HG02642 (cell line): ENCODE data around the gene PABPC1L2A.
"Not testable (repeated sequence)": the region's sequence is repeated elsewhere in the genome, so short reads cannot be mapped to it uniquely, and the experiment has no call there.

Experiments used
- ATAC-seq: cut with Tn5 transposase; IDR thresholded peaks from one replicate; pipeline ENCODE4 v1.9.1; 2021; ENCODE audit warnings: mild to moderate bottlenecking; ENCODE audit not compliant: unreplicated experiment, poor library complexity

The PABPC1L2A gene

DNA sequence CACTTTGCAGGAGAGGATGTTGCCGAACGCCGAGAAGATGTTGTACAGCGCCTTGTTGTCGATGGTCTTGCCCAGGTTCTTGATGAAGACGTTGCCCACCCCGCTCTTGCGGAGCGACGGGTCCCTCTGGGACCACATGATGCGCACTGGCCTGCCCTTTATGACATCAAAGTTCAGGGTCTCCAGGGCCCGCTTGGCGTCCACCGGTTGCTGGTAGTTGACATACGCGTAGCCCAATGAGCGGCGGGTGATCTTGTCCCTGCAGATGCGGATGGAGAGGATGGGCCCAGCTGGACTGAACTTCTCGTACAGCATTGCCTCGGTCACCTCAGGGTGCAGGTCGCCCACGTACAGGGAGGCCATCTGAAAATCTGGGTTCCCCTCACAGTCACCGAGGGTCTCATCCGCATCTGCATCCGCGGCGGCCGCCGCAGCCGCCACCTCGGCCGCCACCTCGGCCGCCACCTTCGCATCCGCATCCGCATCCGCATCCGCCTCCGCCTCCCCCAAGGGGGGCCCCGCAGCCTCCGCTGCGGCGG lies at the start of gene PABPC1L2A:
PABPC1L2A (minus strand) TSS at position 489 of the 539 bp plus-strand sequence; CDS start at position 363, 126 bp downstream.
- not testable (repeated sequence) for ATAC-seq

DNA sequence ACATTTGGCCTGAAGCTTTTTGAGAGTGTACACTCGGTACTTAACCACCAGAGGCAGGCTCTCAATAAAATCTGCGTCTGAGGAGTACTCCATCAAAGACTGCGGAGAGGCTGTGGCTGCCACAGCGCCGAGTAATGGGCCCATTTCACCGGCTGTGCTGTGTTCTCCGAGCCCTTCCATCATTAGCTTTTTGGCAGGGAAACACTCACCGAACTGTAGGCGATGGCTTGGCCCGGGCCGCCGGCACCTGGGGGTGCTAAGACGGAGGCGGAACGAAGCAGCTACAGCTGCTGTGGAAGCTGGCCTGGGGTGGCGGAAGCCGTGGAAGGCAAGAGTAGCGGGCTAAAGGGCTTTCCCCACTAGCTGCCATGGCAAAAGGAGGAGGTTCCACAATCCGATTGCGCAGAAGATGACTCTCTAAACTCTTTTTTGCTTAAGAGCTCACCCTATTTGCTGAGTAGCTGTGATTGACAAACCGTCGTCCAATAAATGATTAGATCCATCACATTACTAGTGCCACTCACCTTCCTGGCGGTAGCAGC lies 48.5 kb upstream of the PABPC1L2A start:
- no peak for ATAC-seq

DNA sequence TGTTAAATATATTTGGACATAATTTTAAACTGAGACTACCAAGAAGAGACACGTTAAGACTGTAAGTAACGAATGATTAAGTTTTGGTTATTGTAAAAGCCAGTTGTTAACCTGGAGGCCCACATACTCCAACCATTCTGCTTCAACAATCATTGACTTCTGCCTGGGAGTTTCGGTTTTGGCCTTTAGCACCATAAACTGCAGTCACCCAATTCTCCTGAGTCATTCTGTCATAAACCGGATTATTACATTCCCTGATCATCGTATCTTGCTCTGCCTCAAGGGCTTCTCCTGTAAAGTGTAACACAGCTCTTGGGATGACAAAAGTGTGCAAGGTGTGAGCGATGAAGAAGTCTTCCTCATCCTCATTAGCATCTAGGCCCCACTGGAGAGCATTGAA lies 46.9 kb upstream of the PABPC1L2A start:
- no peak for ATAC-seq

DNA sequence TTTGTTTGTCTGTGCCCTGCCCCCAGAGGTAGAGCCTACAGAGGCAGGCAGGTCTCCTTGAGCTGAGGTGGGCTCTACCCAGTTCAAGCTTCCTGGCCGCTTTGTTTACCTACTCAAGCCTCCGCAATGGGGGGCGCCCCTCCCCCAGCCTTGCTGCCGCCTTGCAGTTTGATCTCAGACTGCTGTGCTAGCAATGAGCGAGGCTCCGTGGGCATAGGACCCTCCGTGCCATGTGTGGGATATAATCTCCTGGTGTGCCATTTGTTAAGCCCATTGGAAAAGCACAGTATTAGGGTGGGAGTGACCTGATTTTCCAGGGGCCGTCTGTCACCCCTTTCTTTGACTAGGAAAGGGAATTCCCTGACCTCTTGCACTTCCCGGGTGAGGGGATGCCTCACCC lies 20.2 kb upstream of the PABPC1L2A start:
- ATAC-seq, result not testable (repeated sequence)

DNA sequence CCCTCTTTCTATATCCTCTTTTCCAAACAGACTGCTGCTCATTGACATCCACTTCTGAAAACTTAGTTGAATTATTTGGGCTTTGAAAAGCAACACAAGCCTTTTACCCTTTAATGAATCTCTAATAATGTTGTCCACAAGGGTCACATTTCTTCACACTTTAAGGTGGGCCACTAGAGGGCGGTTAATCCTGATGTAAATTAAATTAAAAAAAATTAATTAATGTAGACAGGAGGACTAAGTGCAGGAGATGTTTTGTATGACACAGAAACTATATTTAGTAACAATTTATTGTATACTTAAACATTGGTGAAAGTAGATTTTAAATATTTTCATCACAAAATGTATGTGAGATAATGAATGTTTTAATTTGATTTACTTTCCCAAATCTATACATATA lies 7.5 kb upstream of the PABPC1L2A start:
- ATAC-seq, result not testable (repeated sequence)

DNA sequence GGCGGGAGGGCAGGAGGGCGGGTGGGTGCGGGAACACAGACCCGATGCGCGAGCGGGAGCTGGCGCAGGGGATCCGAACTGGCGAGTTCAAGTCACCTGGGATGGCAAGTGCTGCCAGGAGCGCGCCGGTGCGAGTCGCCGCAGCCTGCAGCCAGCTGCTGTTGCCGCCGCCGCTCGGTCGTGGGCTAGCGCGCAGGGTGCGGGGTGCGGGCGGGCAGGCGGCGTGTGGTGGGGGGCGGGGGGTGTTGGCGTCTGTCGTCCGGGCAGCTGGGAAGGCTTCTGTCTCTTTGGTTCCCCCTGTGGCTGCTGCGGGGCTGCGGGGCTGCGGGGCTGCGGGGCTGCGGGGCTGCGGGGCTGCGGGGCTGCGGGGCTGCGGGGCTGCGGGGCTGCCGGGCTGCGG lies 572 bp upstream of the PABPC1L2A start:
- ATAC-seq, result not testable (repeated sequence)

DNA sequence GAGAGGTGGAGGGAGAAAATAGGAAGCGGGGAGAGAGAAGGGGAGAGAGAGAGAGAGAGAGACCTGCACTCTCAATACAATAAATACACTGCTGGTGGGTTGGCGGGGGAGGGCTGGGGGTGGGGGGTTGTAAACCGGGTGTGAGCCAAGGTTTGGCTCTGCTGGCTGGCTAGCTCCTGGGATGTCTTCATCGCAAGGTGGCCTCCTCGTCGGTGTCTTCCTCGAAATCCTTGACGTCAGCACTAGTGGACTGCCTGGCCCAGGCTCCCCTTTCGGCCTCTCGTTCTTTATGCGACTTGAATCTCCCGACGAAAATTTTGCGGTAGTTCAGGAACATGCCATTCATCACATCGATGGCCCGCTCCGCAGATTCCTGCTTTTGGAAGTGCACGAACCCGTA lies 715 bp downstream of the PABPC1L2A start:
- ATAC-seq, result not testable (repeated sequence)

DNA sequence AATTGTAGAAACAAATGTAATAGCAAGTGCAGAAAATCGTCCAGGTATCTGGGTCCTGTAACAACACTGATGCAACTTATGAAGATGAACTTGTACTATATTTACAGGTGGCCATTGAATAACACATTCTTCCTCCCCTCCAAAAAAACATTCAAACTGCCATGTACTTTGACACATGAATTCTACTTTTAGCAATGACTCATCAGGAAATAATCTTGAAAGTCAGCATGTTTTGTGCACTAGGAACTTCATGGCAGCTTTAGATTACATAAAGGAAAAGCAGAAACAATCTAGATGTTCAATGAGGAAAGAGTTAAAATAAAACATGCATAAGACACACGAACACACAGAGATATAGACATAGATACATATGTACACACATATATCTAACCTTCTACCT lies 2.5 kb downstream of the PABPC1L2A start:
- ATAC-seq, result no peak

DNA sequence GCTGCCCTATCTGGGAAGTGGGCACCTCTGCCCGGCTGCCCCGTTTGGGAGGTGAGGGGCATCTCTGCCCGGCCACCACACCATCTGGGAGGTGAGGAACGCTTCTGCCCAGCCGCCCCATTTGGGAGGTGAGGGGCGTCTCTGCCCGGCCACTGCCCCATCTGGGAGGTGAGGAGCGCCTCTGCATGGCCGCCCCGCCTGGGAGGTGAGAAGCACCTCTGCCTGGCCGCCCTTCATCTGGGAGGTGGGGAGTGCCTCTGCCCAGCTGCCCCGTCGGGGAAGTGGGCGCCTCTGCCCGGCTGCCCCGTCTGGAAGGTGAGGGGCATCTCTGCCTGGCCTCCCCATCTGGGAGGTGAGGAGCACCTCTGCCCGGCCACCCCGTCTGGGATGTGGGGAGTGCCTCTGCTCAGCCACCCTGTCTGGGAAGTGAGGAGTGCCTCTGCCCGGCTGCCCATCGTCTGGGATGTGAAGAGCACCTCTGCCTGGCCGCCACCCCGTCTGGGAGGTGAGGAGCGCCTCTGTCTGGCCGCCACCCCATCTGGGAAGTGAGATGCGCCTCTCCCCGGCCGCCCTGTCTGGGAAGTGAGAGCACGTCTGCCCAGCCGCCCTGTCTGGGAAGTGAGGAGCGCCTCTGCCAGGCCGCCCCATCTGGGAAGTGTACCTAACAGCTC lies 9.8 kb downstream of the PABPC1L2A start:
- ATAC-seq, result no peak

DNA sequence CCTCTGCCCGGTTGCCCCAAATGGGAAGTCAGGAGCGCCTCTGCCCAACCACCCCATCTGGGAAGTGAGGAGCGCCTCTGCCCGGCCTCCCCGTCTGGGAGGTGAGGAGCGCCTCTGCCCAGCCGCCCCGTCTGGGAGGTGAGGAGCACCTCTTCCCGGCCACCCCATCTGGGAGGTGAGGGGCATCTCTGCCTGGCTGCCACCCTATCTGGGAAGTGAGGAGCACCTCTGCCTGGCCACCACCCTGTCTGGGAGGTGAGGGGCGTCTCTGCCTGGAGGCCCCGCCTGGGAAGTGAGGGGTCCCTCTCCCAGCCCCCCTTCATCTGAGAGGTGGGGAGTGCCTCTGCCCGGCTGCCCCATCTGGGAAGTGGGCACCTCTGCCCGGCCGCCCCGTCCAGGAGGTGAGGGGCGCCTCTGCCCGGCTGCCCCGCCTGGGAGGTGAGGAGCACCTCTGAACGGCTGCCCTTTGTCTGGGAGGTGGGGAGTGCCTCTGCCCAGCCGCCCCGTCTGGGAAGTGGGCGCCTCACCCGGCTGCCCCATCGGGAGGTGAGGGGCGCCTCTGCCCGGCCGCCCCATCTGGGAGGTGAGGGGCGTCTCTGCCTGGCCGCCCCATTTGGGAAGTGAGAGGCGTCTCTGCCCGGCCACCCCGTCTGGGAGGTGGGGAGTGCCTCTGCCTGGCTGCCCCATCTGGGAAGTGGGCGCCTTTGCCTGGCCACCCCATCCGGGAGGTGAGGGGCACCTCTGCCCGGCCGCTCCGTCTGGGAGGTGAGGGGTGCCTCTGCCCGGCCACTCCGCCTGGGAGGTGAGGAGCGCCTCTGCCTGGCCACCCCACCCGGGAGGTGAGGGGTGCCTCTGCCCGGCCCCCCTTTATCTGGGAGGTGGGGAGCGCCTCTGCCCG lies 10.6 kb downstream of the PABPC1L2A start:
- no peak for ATAC-seq

DNA sequence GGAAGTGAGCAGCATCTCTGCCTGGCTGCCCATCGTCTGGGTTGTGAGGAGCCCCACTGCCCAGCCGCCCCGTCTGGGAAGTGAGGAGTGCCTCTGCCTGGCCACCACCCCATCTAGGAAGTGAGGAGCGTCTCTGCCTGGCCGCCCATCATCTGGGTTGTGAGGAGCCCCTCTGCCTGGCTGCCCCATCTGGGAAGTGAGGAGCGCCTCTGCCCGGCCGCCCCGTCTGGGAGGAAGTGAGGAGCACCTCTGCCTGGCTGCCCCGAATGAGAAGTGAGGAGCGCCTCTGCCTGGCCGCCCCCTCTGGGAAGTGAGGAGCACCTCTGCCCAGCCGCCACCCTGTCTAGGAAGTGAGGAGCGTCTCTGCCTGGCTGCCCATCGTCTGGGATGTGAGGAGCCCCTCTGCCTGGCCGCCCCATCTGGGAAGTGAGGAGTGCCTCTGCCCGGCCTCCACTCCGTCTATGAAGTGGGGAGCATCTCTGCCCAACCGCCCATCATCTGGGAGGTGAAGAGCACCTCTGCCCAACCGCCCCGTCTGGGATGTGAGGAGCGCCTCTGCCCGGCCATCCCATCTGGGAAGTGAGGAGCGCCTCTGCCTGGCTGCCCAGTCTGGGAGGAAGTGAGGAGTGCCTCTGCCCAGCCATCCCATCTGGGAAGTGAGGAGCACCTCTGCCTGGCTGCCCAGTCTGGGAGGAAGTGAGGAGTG lies 11.4 kb downstream of the PABPC1L2A start:
- not testable (repeated sequence) for ATAC-seq

DNA sequence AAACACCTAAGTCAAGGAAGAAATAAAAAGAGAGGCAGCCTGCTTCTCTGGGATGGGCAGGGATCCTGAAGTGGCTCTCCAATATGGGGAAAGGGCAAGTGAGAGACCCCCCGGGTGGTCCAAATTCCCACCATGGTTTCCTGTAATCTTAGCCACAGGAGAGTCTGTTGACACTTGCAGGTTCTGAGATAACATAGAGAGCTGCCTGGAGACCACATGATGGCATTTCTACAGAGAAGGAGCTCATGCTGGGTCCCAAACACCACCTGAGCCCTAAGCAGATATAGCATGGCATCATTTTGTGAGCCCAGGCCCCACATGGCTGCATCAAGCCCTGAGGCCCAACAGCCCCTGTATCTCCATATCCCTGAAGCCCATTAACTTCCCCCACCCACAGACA lies 50.4 kb downstream of the PABPC1L2A start:
- no peak for ATAC-seq
